Colonic mucosa (tissue), 4 donors: ENCODE data around the gene SORT1. TPM values are rescaled to one million over a fixed set of nuclear protein-coding genes. Genes with fewer than 3 reads are reported as not detected.
"Not testable (repeated sequence)": the region's sequence is repeated elsewhere in the genome, so short reads cannot be mapped to it uniquely, and the experiment has no call there.

Experiments
- DNase-seq: peaks from one replicate; pipeline ENCODE4 v3.0.0-alpha.2; 2020
- H3K27ac ChIP-seq: fragments of 200-600 bp; one replicate; pipeline ENCODE4 v1.8.0; 2021
- H3K27me3 ChIP-seq: fragments of 200-600 bp; one replicate; pipeline ENCODE4 v1.8.0; 2021
- H3K36me3 ChIP-seq: fragments of 200-600 bp; one replicate; pipeline ENCODE4 v1.8.0; 2021
- H3K4me1 ChIP-seq: fragments of 200-600 bp; one replicate; pipeline ENCODE4 v1.8.0; 2021; ENCODE audit warnings: mild to moderate bottlenecking
- H3K4me3 ChIP-seq: fragments of 200-600 bp; one replicate; pipeline ENCODE4 v1.8.0; 2021
- H3K9ac ChIP-seq, 2 donors: one replicate each; pipeline ENCODE4 v1.7.0; 2013; ENCODE audit warnings: control low read depth in 2 of 2, low read depth in 2 of 2, low read length in 2 of 2
- H3K9me3 ChIP-seq: fragments of 200-600 bp; one replicate; pipeline ENCODE4 v1.8.0; 2021
- intact Hi-C: fragments of 100-400 bp; cut with DNase I; formaldehyde crosslinking; loops from one replicate; pipeline ENCODE4 v1.14.1; 2022
- total RNA-seq, 2 donors: library from RNA; stranded (reverse); fragmentation: NEBNext Ultra II Directional in 1 of 2; extraction: Animal tissue kit (Norgen Biotek cat#: 25700) in 1 of 2; gene quantifications; one replicate each; pipeline ENCODE4 v1.2.1, GENCODE V29; 2021
- TF ChIP-seq, protein P1 (sequence below): fragments of 200-600 bp; IDR thresholded peaks from one replicate; pipeline ENCODE4 v1.8.0; 2022; ENCODE audit warnings: antibody characterized with exemption, mild to moderate bottlenecking
- donor health status: healthy.
- donor health status: DM: no; HTN: no; CAD: no.
- donor health status: DM: no; HTN: no; CAD: no.

The SORT1 gene
- total RNA-seq, 2 donors from 2014 or later: 76.2 to 134 TPM

GRCh38 chr1:109381573-109381972 lies 16.1 kb downstream of the SORT1 start:
- H3K4me3 ChIP-seq: no peak overlapping the region
- no peaks in the 10 kb centered on the region for H3K4me1 ChIP-seq
- no peak overlapping the region for H3K27ac ChIP-seq
- H3K36me3 ChIP-seq: no peaks in the 10 kb centered on the region
- no peak for DNase-seq
- H3K9ac ChIP-seq: no peak overlapping the region
- H3K27me3 ChIP-seq: no peaks in the 10 kb centered on the region
- TF ChIP-seq, protein P1, sequence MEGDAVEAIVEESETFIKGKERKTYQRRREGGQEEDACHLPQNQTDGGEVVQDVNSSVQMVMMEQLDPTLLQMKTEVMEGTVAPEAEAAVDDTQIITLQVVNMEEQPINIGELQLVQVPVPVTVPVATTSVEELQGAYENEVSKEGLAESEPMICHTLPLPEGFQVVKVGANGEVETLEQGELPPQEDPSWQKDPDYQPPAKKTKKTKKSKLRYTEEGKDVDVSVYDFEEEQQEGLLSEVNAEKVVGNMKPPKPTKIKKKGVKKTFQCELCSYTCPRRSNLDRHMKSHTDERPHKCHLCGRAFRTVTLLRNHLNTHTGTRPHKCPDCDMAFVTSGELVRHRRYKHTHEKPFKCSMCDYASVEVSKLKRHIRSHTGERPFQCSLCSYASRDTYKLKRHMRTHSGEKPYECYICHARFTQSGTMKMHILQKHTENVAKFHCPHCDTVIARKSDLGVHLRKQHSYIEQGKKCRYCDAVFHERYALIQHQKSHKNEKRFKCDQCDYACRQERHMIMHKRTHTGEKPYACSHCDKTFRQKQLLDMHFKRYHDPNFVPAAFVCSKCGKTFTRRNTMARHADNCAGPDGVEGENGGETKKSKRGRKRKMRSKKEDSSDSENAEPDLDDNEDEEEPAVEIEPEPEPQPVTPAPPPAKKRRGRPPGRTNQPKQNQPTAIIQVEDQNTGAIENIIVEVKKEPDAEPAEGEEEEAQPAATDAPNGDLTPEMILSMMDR: no peak
- no peaks in the 10 kb centered on the region for H3K9me3 ChIP-seq
- intact Hi-C loops: no loop called here

DNA sequence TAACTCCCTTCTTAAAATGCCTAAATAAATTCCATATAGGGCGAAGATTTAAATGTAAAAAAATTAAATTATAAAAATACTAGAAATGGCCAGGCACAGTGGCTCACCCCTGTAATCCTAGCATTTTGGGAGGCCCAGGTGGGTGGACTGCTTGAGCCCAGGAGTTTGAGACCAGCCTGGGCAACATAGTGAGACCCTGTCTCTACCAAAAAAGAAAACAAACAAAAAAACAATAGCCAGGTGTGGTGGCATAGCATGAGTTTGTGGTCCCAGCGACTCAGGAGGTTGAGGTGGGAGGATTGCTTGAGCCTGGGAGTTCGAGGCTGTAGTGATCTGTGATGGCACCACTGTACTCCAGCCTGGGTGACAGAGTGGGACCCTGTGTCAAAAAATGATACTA lies 17.8 kb downstream of the SORT1 start:
- DNase-seq: no peak
- Histone ChIP-seq H3K27me3 (no peaks in the 10 kb centered on the region), H3K36me3 (no peaks in the 10 kb centered on the region), H3K4me1 (no peaks in the 10 kb centered on the region), H3K9me3 (no peaks in the 10 kb centered on the region), H3K9ac (no peak overlapping the region), H3K4me3 (no peak overlapping the region), H3K27ac (no peak overlapping the region)
- intact Hi-C loops: no loop called here
- TF ChIP-seq, protein P1: no peak

GRCh38 chr1:109379422-109379821 lies 18.3 kb downstream of the SORT1 start:
- no peaks in the 10 kb centered on the region for H3K9me3 ChIP-seq
- intact Hi-C loops: no loop called here
- no peaks in the 10 kb centered on the region for H3K36me3 ChIP-seq
- no peaks in the 10 kb centered on the region for H3K27me3 ChIP-seq
- peak overlapping the region in 1 of 2 donors; percentile 12 for H3K9ac ChIP-seq
- no peak for DNase-seq
- H3K4me1 ChIP-seq: no peaks in the 10 kb centered on the region
- TF ChIP-seq, protein P1: no peak
- H3K27ac ChIP-seq: no peak overlapping the region
- no peak overlapping the region for H3K4me3 ChIP-seq

DNA sequence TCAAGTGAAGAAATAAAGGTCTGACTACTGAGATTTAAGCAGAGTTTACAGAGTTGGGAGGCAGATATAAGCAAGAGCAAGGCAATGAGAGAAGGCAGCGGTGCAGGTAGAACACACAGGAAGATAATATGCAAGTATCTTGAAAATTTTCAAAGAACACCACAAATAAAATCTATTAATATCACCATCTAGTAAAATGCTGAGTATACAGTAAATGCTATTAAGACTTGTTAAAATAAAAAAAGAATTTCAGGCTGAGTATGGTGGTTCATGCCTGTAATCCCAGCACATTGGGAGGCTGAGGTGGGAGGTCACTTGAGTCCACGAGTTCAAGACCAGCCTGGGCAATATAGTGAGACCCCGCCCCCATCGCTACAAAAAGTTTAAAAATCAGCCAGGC lies 20.0 kb downstream of the SORT1 start:
- no peak overlapping the region for H3K27ac ChIP-seq
- intact Hi-C loops: no loop called here
- no peaks in the 10 kb centered on the region for H3K36me3 ChIP-seq
- TF ChIP-seq, protein P1: no peak
- H3K4me3 ChIP-seq: no peak overlapping the region
- no peaks in the 10 kb centered on the region for H3K9me3 ChIP-seq
- no peaks in the 10 kb centered on the region for H3K27me3 ChIP-seq
- H3K9ac ChIP-seq: no peak overlapping the region
- peaks cover 3% of the 10 kb centered on the region for H3K4me1 ChIP-seq
- no peak for DNase-seq

- H3K27ac ChIP-seq: not testable (repeated sequence)
Observed at GRCh38 chr1:109373696-109374095, 24.0 kb downstream of the SORT1 start.

DNA sequence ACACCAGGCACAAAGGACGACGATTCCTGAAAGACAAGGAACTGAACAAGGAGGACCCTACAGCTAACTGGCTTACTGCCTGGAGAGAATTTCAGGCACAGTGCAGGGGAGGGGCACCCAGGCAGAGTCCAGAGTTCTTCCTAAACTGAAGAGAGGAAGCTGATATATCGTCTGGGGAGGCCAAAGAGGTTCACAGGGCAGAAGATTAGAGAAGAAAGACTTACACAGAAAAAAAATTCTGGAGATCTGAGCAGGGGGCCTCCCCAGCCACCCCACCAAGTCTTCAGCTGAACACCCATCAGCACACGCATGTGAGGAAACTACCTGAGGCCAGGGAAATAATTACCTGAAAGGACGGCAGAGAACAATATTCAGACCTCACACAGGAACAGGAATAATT lies 24.6 kb downstream of the SORT1 start:
- Histone ChIP-seq H3K9ac (peak overlapping the region in 1 of 2 donors; percentile 13), H3K4me1 (peaks cover 5% of the 10 kb centered on the region), H3K4me3 (no peak overlapping the region), H3K27ac (no peak overlapping the region), H3K27me3 (no peaks in the 10 kb centered on the region), H3K36me3 (no peaks in the 10 kb centered on the region), H3K9me3 (no peaks in the 10 kb centered on the region)
- peak; percentile 49 for DNase-seq
- intact Hi-C loops: no loop called here
- TF ChIP-seq, protein P1: no peak

More at GRCh38 chr1:109373696-109374095, 24.0 kb downstream of the SORT1 start:
- H3K4me1 ChIP-seq, intact Hi-C loops, H3K27me3 ChIP-seq, H3K4me3 ChIP-seq, DNase-seq, H3K9me3 ChIP-seq, H3K9ac ChIP-seq, H3K36me3 ChIP-seq: not testable (repeated sequence)
